Activated T-cell treated with anti-CD3 and anti-CD28 coated beads, Interleukin-2, amount 50 U/mL, for 24 hours (primary cell): ENCODE measurements around the gene BCL2L15.
A peak's percentile ranks its signal among the peaks of the same experiment; 100 is the strongest.

Experiments used
- DNase-seq: peaks from one replicate; pipeline ENCODE4 v3.0.0-alpha.2; 2020
- H3K27ac Mint-ChIP-seq: 2 replicates; pipeline ENCODE4 v1.8.0; 2020; ENCODE audit warnings: mild to moderate bottlenecking, mixed read lengths
- H3K27me3 Mint-ChIP-seq: 2 replicates; pipeline ENCODE4 v1.8.0; 2020; ENCODE audit warnings: mixed read lengths
- H3K36me3 Mint-ChIP-seq: 2 replicates; pipeline ENCODE4 v1.8.0; 2020; ENCODE audit warnings: low read depth, mixed read lengths
- H3K4me1 Mint-ChIP-seq: 2 replicates; pipeline ENCODE4 v1.8.0; 2020; ENCODE audit warnings: low read depth, mixed read lengths
- H3K4me3 Mint-ChIP-seq: 2 replicates; pipeline ENCODE4 v1.8.0; 2020; ENCODE audit warnings: mild to moderate bottlenecking, moderate library complexity, mixed read lengths
- H3K9me3 Mint-ChIP-seq: 2 replicates; pipeline ENCODE4 v1.8.0; 2020; ENCODE audit warnings: mixed read lengths

The BCL2L15 gene

DNA sequence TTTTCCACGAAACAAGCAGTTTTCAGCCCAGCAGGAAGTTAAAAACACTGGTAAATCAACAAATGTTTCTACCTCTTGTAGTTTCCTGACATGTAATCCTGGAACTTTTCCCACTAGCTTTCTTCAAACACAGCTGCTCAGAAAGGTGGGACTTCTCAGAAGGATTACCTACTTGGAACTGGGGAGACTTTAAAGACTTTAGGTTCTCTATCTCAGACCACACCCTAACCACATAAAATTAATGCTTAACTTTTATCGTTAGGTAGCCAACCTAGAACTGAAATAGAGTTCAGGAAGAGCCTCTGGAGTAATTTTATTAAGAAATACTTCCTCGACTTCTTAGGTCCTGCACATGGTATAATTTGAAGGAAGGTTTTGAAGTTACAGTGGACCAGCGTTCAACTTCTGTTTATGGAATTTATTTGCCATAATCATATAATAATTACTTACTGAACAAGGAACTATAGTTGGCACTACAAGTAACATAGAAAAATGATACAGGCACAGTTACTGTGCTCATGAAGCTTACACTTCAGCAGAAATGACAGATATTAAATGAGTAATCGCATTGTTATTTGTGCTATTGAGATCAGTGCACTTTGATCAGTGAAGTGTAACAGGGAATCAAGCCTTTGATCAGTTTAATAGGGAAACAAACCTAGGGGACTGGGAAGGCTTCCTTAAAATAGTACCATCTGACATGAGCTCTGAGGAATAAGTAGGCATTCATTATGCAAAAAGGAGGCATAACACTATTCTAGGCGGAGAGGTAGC lies at the start of gene BCL2L15:
TSS of gene BCL2L15 (minus strand) at position 180 of the 774 bp plus-strand sequence. CDS start 206 bp downstream, outside the sequence.
- Mint-ChIP-seq H3K4me3 (no peak within 1 kb of the TSS), H3K27me3 (no peaks in the 10 kb centered on the region), H3K9me3 (no peaks in the 10 kb centered on the region), H3K27ac (no peak within 1 kb of the TSS), H3K36me3 (peaks cover 15% of the 10 kb centered on the region), H3K4me1 (peaks cover 17% of the 10 kb centered on the region)
- DNase-seq = no peak

DNA sequence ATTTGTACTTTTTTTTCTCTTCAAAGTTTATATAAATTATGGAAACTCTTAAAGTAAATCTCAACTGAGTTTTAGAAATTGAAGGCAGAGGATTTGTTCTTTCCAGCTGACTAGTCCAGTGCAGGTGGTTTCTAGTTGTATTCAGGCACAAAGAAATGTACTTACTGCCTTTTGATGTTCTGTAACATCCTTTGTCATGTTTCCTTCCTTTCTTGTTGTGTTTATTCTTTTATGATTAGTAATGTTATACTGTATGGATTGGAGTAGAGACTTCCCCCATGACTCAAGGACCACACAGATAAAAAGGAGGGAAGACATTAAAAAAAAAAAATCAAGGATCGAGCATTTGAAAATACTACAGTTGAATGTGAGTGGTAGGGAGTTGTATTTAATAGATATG lies 49.8 kb upstream of the BCL2L15 start:
- H3K27me3 Mint-ChIP-seq = no peaks in the 10 kb centered on the region
- peak overlapping the region; percentile 71 for H3K27ac Mint-ChIP-seq
- peaks cover 92% of the 10 kb centered on the region for H3K4me1 Mint-ChIP-seq
- peaks cover 52% of the 10 kb centered on the region for H3K36me3 Mint-ChIP-seq
- DNase-seq = no peak
- no peaks in the 10 kb centered on the region for H3K9me3 Mint-ChIP-seq
- no peak overlapping the region for H3K4me3 Mint-ChIP-seq

DNA sequence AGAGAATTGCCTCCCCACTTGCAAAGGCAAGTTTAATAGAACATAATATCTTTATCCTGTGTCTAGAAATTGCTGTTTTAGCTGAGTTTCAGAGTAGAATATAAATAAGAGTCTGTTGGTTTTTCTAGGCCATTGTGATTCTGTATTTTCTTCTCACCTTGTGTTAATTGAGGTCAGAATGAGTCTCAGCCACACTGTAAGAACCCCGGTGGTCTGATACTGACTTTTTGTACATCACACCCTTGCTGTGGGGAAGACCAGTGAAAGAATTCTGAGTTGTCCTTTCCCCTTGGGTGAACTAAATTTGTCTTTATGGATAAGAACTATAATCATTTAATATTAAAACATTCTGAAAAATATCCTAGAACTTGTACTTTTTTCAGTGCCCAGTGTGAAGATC lies 48.6 kb upstream of the BCL2L15 start:
- Mint-ChIP-seq H3K36me3 (peaks cover 44% of the 10 kb centered on the region), H3K27me3 (no peaks in the 10 kb centered on the region), H3K27ac (peak overlapping the region; percentile 57), H3K9me3 (no peaks in the 10 kb centered on the region), H3K4me1 (peaks cover 97% of the 10 kb centered on the region), H3K4me3 (peak overlapping the region; percentile 3)
- no peak for DNase-seq

DNA sequence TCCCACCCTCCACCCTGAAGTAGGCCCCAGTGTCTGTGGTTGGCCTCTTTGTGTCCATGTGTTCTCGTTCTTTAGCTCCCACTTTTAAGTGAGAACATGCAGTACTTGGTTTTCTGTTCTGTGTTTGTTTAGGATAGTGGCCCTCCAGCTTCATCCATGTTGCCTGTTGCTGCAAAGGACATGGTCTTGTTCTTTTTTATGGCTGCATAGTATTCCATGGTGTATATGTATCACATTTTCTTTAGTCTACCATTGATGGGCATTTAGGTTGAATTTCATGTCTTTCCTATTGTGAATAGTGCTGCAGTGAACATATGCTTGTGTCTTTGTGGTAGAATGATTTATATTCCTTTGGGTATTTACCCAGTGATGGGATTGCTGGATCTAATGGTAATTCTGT lies 47.8 kb upstream of the BCL2L15 start:
- Mint-ChIP-seq H3K9me3 (no peaks in the 10 kb centered on the region), H3K27me3 (no peaks in the 10 kb centered on the region), H3K27ac (peak overlapping the region; percentile 57), H3K36me3 (peaks cover 40% of the 10 kb centered on the region), H3K4me1 (peaks cover 93% of the 10 kb centered on the region), H3K4me3 (no peak overlapping the region)
- DNase-seq = no peak

DNA sequence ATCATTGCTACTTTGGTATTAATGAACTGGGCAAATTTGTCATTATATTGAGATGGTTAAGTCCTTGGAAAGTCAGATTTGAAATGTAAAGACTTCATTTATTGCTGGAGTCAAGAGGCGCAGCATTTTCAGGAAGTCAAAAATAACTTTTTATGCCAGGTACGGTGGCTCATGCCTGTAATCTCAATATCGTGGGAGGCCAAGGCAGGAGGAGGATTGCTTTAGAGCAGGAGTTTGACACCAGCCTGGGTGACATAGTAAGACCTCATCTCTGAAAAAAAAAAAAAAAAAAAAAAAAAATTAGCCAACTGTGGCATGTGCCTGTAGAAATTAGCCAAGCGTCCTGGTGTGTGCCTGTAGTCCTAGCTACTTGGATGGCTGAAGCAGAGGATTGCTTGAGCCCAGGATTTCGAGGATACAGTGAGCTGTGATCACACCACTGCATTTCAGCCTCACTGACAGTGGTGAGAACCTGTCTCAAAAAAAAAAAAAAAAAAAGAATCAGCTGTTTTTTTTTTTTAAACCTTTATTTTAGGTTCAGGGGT lies 47.2 kb upstream of the BCL2L15 start:
- DNase-seq = no peak
- H3K36me3 Mint-ChIP-seq = peaks cover 42% of the 10 kb centered on the region
- peaks cover 87% of the 10 kb centered on the region for H3K4me1 Mint-ChIP-seq
- H3K9me3 Mint-ChIP-seq = no peaks in the 10 kb centered on the region
- no peaks in the 10 kb centered on the region for H3K27me3 Mint-ChIP-seq
- H3K27ac Mint-ChIP-seq = peak overlapping the region; percentile 98
- H3K4me3 Mint-ChIP-seq = no peak overlapping the region

DNA sequence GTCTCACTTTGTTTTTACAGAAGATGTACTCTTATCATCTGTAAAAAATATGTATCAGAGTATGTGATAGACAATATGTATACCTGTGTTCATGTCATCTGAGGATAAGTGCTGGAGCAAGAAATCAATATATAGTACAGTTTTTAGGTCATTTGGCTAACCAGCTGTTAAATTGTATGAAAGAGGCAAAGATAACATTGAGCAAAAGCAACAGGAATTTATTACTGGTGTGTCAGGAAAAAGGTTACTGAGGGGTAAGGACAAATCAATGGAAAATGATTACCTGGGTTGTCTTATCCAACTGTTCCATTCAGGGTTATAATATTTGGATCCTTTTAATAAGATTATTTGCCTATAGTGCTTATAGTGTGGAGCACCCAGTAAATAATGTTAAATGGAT lies 46.6 kb upstream of the BCL2L15 start:
- H3K4me3 Mint-ChIP-seq = peak overlapping the region; percentile 96
- H3K27me3 Mint-ChIP-seq = no peaks in the 10 kb centered on the region
- H3K9me3 Mint-ChIP-seq = no peaks in the 10 kb centered on the region
- peak overlapping the region; percentile 98 for H3K27ac Mint-ChIP-seq
- H3K36me3 Mint-ChIP-seq = peaks cover 41% of the 10 kb centered on the region
- H3K4me1 Mint-ChIP-seq = peaks cover 82% of the 10 kb centered on the region
- no peak for DNase-seq

DNA sequence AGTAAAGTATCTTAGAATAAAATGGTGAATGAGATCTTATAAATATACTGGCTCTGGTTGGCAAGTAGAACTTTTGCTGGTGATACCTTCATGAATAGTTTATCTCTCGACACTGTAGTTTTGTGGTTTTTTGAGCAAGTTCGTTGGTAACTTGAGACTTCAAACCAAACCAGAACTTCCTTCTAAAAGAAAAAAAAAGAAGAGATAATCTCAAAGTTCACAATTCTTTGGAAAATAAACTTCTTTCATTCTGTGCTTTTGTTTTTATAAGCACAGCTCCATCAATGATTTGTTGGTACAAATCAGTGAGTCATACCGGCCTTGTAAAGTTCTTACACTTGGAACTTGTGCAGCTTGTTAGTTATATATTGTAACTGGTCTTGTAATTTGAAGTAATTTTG lies 44.1 kb upstream of the BCL2L15 start:
- DNase-seq = no peak
- Mint-ChIP-seq H3K4me3 (peak overlapping the region; percentile 96), H3K36me3 (peaks cover 41% of the 10 kb centered on the region), H3K27me3 (no peaks in the 10 kb centered on the region), H3K4me1 (peaks cover 69% of the 10 kb centered on the region), H3K9me3 (no peaks in the 10 kb centered on the region), H3K27ac (peak overlapping the region; percentile 98)

DNA sequence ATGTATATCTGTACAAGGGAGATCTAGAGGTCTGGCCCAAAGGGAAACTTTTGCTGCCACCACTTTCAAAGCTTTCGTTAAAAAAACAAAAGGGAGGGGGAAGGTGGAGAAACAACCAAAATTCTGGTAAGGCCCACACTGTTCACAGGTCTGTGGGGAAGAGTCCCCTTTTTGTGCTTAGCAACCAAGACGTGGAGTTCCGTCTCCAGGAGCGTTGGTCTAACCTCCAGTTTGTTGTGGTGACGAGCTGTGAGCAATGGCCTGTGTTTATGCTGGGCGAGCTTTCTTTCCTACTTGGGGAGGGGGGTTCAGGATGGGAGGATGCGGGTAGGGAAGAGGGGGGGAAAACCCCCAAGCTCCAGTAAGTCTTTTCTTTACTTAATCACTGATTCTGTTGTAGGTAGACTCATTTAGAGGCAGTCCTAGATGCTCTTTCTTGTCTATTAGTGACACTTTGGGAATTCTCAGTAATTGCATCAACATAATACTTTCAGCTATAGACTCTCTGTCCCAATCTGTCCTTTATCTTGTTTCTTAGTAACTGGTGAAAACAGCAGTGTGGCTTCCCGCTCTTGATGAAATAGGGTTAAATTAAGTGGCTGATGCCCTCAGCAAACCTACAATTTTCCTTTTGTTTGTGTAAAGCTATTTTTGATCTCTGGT lies 43.2 kb upstream of the BCL2L15 start:
- Mint-ChIP-seq H3K9me3 (no peaks in the 10 kb centered on the region), H3K36me3 (peaks cover 38% of the 10 kb centered on the region)
- peak; percentile 59 for DNase-seq

DNA sequence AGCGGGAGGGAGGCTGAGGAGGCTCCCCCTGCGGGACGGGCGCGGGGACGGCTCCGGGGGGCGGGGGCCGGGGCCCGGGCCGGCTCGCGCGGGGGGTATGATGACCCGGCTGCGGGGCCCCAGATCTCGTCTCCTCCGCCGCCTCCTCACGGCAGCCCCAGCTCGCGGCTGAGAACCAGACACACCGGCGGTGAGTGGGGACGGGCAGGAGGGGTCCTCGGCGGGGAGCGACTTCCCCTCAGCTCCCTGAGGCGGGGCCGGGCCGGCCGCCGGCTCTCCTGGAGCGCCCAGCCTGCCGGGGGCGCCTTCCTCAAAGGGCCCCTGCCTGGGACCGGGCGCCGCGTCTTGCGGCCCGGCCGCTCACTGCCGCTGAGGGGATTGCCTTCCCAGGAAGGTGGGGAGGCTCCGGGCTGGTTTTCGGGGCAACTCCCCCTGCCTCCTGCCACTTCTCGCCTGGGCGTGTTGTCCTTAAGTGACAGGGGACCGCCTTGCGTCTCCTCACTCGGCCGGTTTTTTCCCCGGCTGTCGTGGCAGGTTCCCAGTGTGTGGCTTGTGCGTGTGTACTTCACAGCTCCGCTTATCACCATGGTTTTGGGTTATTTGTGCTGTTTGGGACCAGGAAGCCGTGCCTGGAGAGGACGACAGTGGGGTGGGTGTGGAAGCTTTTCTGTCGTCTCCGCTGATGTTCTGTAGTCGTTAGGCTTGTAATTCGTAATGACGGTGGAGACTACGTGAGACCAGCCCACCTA lies 42.5 kb upstream of the BCL2L15 start:
- Mint-ChIP-seq H3K4me1 (peaks cover 54% of the 10 kb centered on the region), H3K27ac (peak overlapping the region; percentile 98)

More for the DNA sequence above, 43.2 kb upstream of the BCL2L15 start:
- H3K4me1 Mint-ChIP-seq = peaks cover 61% of the 10 kb centered on the region
- peak overlapping the region; percentile 96 for H3K4me3 Mint-ChIP-seq
- peak overlapping the region; percentile 98 for H3K27ac Mint-ChIP-seq
- H3K27me3 Mint-ChIP-seq = no peaks in the 10 kb centered on the region

DNA sequence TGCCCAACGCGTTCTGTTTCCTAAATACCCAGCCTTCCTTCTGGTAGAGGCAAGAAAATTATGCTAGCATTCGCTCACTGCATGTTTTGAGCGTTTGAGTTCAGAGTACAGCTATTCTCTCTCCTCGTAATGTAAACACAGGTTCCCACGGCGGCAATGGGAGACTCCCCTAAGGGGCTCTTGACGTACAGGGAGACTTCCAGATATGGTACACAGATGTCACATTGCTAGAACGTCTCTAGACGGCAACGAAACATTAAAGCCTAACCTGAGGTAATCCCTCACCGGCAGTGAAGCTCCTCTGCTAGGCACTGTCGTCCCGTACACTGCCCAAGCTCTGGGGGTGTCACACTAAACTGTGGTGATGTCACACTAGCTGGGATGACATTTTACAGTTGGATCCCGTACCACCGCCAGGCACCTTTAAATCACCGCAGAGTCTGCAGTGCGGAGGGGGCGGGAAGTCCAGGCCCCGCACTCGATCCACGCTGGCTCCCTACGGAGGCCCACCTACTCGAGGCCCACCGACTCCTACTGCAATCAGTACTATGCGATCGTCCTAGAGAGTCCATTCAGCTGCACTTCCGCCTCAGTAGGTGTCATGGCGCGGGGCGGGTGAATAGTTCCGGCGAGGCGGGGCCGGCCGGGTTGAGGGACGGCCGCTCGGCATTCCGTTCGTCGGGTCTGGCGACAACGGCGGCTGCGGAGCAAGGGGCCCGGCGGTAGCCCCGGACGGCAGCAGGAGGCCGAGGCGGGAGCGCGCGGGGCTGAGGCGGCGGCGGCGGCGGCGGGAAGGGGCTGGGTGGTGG lies 41.8 kb upstream of the BCL2L15 start, which contains the start of gene HIPK1:
TSS of gene HIPK1 (plus strand) at position 384 of the 809 bp plus-strand sequence.
- Mint-ChIP-seq H3K4me1 (peaks cover 47% of the 10 kb centered on the region), H3K27me3 (no peaks in the 10 kb centered on the region), H3K4me3 (peak within 1 kb of the TSS; percentile 96), H3K9me3 (no peaks in the 10 kb centered on the region), H3K27ac (peak within 1 kb of the TSS; percentile 99), H3K36me3 (peaks cover 27% of the 10 kb centered on the region)
- DNase-seq = peak; percentile 96

More for the DNA sequence above, 42.5 kb upstream of the BCL2L15 start:
- H3K4me3 Mint-ChIP-seq = peak overlapping the region; percentile 96
- H3K9me3 Mint-ChIP-seq = no peaks in the 10 kb centered on the region
- no peaks in the 10 kb centered on the region for H3K27me3 Mint-ChIP-seq
- peaks cover 31% of the 10 kb centered on the region for H3K36me3 Mint-ChIP-seq
- peak; percentile 78 for DNase-seq

DNA sequence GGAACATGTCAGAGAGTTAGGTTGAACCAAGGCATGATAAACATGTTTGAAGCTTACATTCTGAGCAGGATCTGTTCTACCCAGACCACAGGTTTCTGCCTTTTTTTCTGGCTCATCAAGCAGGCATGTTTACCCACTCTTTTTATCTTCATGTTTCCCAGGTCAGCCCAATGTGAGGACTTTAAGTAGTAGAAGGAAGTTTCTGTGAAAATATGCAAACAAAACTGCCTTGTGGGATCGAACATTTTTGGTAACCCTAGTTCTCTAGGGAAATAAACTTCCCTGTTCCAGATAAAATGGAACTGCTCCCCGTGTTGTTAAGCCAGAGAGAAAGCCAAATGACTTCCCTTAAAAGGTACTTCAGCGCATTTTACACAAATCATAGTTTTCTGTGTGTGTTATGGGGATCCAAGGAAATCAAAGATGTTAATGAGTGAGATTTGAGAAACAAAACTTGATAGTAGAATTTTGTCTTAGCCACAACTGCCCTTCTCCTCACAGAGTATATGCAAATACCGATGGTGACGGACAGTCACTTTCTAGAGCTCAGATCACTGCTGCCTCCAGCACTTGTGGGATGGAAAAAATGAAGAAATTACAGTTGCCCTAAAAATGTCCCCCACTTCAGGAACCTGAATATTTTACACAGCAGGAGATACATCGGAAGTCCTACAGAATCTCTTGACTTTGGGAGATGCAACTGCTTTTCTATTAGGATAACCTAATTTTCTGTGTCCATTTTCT lies 41.0 kb upstream of the BCL2L15 start:
- peak overlapping the region; percentile 96 for H3K4me3 Mint-ChIP-seq
- H3K36me3 Mint-ChIP-seq = peaks cover 20% of the 10 kb centered on the region
- H3K27me3 Mint-ChIP-seq = no peaks in the 10 kb centered on the region
- H3K4me1 Mint-ChIP-seq = peaks cover 39% of the 10 kb centered on the region
- no peak for DNase-seq
- H3K27ac Mint-ChIP-seq = peak overlapping the region; percentile 99
- H3K9me3 Mint-ChIP-seq = no peaks in the 10 kb centered on the region

DNA sequence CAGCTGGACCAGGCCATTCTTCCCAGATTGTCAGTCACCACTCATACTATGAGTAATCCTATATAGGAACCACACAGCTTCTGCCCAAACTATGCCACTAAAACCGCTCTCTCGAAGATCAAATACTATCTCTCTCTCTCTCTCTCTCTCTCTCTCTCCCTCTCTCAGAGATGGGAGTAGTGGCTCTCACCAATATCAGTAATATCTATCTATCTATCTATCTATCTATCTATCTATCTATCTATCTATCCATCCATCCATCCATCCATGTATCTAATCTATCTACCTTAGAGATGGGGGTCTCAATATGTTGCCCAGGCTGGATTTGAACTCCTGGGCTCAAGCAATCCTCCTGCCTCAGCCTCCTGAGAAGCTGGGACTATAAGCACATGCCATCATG lies 37.1 kb upstream of the BCL2L15 start:
- Mint-ChIP-seq H3K4me1 (peaks cover 13% of the 10 kb centered on the region), H3K27me3 (no peaks in the 10 kb centered on the region), H3K9me3 (no peaks in the 10 kb centered on the region), H3K36me3 (peaks cover 6% of the 10 kb centered on the region), H3K27ac (no peak overlapping the region), H3K4me3 (no peak overlapping the region)
- DNase-seq = no peak

DNA sequence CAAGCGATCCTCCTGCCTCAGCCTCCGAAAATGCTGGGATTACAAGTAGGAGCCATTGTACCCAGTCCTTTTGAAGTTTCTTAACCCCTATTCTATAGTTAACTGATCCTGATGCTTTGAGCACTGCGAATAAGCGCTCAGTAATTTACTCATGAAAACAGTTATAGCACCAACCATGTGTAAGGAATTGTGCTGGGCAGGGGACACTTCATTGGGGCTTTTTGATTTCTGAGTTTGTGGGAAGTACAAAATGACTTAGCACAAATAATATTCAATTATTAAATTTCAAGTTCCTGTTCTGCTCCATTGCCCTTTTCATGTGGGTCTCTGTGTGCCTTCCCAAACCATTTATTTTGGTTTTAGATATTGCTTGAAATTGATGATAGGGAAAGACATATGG lies 35.6 kb upstream of the BCL2L15 start:
- Mint-ChIP-seq H3K4me3 (no peak overlapping the region), H3K9me3 (no peaks in the 10 kb centered on the region), H3K36me3 (no peaks in the 10 kb centered on the region), H3K4me1 (peaks cover 8% of the 10 kb centered on the region), H3K27me3 (no peaks in the 10 kb centered on the region), H3K27ac (no peak overlapping the region)
- DNase-seq = no peak
